Activated T-cell treated with anti-CD3 and anti-CD28 coated beads for 24 hours (primary cell): ENCODE measurements around the gene CUX1.
A peak's percentile ranks its signal among the peaks of the same experiment; 100 is the strongest.
"Not testable (repeated sequence)": the region's sequence is repeated elsewhere in the genome, so short reads cannot be mapped to it uniquely, and the experiment has no call there.

Source experiments
- DNase-seq: peaks from one replicate; pipeline ENCODE4 v3.0.0-alpha.2; 2020; ENCODE audit warnings: low read depth

The CUX1 gene

GRCh38 chr7:101854084-101854865 lies 36.8 kb downstream of the CUX1 start:
- DNase-seq: no peak

GRCh38 chr7:101856473-101857357 lies 39.3 kb downstream of the CUX1 start:
- peak; percentile 67 for DNase-seq

- DNase-seq: no peak
Observed at GRCh38 chr7:101857358-101857811, 40.0 kb downstream of the CUX1 start.

- no peak for DNase-seq
Observed at GRCh38 chr7:101858437-101859385, 41.3 kb downstream of the CUX1 start.

- DNase-seq: no peak
Observed at GRCh38 chr7:101859411-101860106, 42.1 kb downstream of the CUX1 start.

GRCh38 chr7:101860316-101861217 lies 43.1 kb downstream of the CUX1 start:
- no peak for DNase-seq

- DNase-seq: no peak
Observed at GRCh38 chr7:101861218-101861775, 43.9 kb downstream of the CUX1 start.

GRCh38 chr7:101862280-101863220 lies 45.1 kb downstream of the CUX1 start:
- DNase-seq: no peak

- DNase-seq: no peak
Observed at GRCh38 chr7:101863598-101863997, 46.2 kb downstream of the CUX1 start.

- no peak for DNase-seq
Observed at GRCh38 chr7:101864039-101864438, 46.6 kb downstream of the CUX1 start.

GRCh38 chr7:101865031-101865430 lies 47.6 kb downstream of the CUX1 start:
- no peak for DNase-seq

GRCh38 chr7:101865455-101865854 lies 48.0 kb downstream of the CUX1 start:
- DNase-seq: no peak

GRCh38 chr7:101866328-101866727 lies 48.9 kb downstream of the CUX1 start:
- DNase-seq: no peak

- no peak for DNase-seq
Observed at GRCh38 chr7:101867265-101867664, 49.8 kb downstream of the CUX1 start.

- not testable (repeated sequence) for DNase-seq
Observed at GRCh38 chr7:101867681-101868080, 50.3 kb downstream of the CUX1 start.

- no peak for DNase-seq
Observed at GRCh38 chr7:101868191-101868950, 50.9 kb downstream of the CUX1 start.

- DNase-seq: no peak
Observed at GRCh38 chr7:101869026-101869900, 51.8 kb downstream of the CUX1 start.
